ENCODE measurements around the gene PAM16. TPM values are rescaled to one million over a fixed set of nuclear protein-coding genes. Genes with fewer than 3 reads are reported as not detected.
A peak's percentile ranks its signal among the peaks of the same experiment; 100 is the strongest.

The PAM16 gene
- total RNA-seq, 1 experiment from 2014 or later, result 25.8 TPM

DNA sequence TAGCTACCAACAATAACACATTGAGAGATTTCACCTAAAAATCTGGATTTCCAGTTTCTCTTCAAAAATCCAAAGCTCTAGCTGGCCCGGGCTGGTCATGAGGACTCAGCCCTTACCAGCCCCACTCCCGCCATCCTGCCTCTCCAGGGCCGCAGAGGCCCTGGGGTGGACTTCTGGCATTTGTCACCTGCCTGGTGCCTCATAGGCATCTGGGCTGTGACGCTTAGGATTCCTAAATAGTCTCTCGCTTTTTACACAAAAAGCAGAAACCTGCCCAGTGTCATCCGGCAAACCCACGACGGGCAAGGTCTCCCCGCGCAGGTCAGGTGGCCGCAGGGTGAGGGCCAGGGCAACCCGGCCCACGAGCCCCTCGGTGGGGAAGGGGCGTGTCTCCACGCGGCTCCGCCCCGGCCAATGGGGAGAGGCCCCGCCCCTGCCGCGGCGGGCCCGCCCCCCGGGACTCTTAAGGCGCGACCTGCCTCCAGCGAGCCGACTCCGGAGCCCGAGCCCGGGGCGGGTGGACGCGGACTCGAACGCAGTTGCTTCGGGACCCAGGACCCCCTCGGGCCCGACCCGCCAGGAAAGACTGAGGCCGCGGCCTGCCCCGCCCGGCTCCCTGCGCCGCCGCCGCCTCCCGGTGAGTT lies 20.4 kb upstream of the PAM16 start, which contains the start of gene VASN:
VASN (plus strand) TSS at position 492 of the 644 bp plus-strand sequence. CDS start 9,030 bp downstream, outside the sequence.
- peak; percentile 68 for DNase-seq (ENCODE audit: low read depth)

DNA sequence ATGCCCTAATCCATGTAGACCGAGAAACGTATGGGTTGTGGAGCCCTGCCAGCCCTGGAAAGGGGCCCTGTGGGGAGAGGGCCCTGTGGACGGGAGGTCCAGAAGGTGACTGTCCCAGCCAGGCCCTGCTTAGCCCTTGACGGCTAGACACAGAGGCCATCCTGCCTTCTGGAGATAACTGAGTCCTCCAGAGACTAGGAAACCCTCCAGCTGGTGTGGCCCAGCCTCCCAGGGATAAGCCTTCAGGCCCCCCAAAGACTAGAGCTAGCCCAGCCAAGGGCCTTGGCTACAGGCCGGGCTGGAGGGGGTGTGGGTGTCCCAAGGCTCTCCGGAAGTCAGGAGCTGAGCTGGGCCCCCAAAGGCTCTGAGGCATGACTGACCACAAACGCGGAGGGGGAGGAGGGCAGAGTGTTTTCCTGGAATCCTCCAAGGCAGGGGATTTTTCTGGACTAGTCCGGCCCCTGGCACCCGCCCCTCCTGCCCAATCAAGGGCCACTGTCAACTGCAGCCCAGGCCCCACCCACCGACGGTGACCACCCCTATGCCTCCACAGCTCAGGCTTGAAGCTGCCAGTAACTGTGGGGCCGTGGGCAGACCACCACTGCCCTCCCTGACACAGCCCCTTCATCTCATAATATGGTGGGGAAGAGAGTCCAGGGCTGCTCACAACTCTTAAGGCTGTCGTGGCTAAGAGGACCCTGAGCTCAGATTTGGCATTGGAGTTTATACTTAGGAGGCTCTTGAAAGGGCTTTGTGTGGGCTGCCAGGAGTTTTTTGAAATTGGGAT lies 19.6 kb upstream of the PAM16 start:
- peak; percentile 97 for DNase-seq (ENCODE audit: low read depth)

DNA sequence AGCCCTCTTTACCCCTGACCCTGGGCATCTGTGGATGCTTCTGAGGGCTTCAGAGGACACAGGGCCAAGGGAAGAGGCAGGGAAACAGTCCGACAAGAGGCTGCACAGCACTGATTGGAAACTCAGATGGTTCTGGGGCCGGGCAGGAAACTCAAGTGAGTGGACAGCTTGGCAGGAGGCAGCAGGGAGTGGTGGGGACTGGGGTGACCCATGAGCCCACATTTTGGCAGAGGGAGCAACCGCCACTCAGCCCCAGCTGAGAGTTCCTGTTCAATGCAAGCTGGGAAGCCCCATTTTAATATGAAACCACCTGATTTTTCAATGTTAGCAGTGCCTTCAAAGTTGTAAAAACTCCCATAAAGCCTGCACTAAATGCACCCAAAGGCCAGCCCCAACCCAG lies 19.0 kb upstream of the PAM16 start:
- no peak for DNase-seq (ENCODE audit: low read depth)

DNA sequence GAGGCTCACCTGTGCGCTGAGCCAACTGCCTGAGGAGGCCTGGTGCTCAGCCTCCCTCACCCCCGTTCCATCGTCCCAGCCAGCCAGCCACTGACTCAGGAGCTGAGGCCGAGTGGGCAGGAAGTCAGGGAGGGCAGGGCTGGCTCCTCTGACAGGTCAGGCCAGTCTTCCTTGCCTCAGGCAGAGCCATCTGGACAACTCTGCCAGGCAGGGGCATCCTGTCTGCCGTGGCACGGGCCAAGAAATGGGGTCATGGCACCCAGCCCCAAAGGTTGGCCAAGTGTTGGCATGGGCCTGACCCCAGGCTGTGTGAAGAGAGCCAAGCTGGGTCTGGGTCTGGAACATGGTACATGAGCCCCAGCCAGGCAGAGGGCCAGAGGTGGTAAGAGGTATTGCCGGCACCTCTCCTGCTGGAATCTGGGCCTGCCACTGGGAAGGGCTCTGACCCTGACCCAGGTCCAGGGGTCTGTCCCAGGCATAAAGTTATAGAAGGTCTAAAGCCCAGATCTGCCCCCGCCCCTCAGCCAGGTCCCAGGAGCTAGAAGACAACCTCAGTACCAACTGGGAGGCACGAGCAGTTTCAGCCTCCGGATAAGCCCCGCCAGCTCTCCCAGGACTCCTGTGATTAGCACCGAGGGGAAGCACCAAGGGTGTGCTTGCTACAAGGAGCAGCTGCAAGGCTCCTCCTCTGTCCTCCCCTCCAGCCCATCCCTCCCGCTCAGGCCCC lies 18.0 kb upstream of the PAM16 start:
- peak; percentile 79 for DNase-seq (ENCODE audit: low read depth)

DNA sequence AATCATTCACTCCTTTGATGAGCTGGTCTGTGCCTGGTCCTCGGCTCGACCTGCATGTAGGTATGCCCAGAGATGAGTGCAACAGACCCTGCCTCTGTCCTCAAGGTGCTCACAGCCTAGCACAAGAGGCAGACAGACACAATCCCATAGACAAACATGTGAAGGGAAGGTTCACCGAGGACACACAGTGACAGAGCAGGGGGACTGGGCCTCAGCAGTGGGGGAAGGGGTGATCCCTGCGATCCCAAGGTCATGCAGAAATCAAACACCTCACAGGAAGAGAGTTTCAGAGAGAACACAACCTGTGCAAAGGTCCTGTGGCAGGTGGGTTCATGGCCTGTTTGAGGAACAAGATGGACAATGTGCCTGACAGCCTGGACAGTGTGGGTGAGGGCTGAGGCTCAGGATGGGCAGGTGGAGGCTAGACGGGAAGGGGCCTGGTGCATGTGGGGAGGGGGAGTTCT lies 16.3 kb upstream of the PAM16 start:
- DNase-seq (ENCODE audit: low read depth), result no peak

DNA sequence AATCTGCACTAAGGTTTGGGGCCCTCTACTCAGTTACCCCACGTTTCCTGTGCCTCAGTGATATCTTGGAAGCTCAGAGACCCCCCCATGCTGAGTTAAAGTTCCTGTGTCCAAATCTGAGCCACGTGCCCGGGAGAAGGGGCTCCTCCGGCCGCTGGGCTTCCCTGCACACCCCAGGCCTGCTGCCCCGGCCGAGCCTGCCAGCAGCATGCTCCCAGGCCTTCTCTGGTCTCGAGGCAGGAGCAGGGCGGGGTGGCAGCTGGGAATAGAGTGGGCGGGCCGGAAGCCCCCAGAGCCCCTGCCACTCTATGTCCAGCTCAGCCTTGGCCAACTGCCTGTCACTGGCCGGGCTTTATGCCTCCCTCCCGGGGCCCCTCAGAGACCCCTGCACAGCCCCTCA lies 14.9 kb upstream of the PAM16 start:
- DNase-seq (ENCODE audit: low read depth), result no peak

DNA sequence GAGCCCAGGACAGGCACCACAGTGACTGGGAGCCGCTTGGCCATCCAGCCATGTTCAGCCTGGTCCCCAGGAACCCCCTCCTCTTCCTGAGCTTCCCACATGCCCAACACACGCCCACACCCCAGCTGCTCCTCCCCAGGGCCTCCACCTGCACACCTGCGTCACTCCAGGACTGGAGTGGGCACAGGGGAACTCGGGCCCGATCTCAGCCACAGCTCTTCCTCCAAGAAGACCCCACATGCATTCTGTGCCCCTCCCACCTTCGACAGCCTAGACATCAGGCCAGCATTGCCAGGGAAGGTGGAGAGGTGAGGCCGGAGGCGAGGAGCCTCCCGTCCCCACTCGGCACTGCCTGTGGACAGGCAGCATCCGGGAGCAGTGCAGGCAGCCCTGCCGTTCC lies 14.5 kb upstream of the PAM16 start:
- DNase-seq (ENCODE audit: low read depth), result no peak

DNA sequence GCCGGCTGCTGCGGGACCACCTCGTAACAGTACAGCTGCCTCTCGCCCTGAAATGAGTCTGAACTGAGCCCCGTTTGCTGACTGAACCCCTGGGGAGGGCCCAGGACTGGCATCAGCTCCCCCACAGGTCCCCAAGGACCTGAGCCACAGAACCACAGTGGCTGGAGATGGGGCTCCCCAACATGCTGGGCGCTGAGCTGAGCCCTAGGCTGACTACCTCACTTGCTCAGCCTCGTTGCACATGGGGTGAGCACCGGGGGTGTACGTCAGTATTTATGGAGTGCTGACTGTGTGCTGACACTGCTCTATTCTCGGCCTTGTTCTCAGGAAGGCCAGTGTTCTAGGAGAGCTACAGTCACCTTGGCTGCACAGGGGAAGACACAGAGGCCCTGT lies 13.9 kb upstream of the PAM16 start:
- no peak for DNase-seq (ENCODE audit: low read depth)

DNA sequence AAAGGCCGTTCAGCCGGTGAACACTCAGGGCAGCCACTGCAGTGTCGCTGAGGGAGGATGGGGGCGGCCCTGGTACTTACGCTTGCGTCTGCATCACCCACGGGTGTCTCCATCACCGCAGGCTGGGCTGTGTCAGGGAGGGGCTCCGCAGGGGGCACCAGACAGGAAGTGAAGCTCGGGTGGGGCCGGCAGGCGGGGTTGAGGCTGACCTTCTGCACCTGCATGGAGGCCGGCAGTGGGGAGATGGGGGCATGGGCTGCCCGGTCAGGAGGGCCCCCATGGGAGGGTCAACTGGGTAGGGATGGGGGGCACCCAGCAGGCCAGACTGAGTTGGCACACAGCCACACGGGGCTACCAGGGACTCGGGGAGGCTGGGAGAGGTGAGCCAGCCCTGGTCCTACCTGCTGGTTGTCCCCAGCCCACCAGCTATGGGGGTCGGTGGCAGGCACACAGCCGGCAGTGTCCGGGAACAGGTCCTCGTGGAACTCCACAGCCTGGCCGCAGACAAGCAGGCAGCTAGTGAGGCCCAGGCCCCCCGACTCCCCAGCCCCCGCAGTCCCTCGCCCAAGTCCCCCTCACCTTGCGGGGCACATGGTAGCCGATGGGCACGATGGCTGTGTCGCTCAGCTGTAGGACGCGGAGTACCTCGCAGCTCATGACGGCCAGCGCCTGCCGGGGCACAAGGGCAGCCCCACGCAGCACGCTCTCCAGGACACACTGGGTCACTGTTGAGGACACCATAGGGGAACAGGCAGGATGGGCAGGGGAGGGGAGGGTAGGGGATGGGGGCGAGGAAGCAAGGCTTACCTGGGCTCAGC lies 13.3 kb upstream of the PAM16 start:
- no peak for DNase-seq (ENCODE audit: low read depth)

DNA sequence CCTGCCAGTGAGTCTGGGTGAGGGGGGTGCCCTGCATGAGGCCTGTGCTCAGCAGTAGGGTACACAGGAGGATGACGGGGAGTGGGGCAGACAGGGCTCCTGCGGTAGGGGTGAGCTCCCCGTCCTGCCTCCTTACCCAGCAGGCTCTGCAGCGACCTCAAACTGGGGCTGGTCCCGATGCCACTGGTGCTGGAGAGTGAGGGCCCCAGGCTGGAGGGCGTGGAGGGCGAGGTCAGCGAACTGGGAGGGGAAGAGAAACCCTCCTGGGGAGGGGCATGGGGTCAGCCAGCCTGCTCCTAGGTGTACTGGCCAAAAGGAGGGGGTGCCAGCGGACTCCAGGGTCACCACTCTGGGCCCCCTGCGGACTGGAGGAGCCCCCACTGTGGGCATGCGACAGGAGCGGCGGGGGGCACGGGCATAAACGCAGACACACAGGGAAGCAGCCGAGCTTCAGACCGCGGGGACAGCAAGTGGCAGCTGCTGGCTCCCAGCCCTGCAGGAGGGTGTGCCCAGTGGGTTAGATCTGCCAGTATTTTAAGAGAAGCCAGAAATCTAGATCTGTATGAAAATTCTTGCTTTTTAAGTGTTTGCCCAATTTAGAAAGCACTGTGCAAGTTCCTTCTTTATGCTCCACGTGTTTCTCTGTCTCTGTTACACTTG lies 11.5 kb upstream of the PAM16 start:
- DNase-seq (ENCODE audit: low read depth), result no peak

DNA sequence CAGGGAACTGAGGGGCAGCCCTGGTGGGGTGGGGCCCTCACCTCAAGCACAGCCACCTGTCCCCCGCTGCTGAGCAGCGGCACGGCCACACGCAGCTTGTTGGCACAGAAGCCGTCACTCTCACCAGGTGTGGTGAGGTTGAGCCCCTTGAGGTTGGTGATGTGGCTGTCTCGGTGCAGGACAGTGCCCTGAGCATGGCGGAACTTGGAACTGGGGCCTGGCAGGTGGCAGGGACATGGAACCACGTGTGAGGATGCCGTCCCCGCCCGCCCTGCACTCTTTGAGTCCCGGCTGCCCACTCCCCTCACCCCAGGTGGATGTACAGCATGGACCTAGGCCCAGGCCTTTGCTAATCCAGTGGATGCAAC lies 10.8 kb upstream of the PAM16 start:
- no peak for DNase-seq (ENCODE audit: low read depth)

DNA sequence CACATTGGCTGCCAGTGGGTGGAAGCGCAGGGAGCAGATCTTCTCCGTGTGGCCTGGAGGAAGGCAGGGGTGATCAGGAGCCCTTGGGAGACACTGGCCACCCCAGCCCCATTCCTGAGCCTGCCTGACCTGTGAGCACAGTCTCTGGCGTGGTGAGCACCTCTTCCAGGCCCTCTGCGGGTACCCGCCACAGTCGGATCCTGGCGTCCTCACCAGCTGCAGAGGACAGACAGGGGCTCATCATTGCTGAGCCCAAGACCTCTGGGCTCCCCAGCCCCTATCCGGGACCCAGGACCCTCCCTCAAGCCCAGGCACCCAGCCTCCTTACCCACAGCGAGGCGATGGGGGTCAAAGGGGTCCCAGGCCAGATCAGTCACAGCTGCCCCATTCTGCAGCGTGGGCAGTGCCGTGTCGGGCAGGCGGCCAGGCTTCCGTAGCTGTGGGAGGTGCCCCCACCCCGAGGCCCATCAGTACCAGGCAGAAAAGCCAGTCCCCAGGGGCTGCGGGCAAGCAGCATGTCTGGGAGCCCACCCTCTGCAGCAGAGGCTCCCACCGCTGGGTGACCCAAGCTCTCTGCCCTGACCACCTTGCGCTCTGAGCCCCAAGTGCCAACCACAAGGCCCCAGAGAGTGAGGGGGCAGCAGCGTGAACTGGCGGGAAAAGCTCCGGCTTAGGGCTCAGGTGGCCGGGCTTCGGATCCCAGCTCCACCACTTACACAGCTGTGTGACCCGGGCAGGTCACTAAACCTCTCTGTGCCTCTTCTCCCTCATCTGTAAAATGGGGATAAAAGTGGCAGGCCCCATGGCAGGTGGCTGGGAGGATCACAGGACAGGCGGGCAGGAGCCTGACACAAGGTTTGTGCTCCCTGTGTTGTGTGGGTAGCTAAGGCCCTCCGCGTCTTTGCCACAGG lies 10.2 kb upstream of the PAM16 start:
- DNase-seq (ENCODE audit: low read depth), result no peak

DNA sequence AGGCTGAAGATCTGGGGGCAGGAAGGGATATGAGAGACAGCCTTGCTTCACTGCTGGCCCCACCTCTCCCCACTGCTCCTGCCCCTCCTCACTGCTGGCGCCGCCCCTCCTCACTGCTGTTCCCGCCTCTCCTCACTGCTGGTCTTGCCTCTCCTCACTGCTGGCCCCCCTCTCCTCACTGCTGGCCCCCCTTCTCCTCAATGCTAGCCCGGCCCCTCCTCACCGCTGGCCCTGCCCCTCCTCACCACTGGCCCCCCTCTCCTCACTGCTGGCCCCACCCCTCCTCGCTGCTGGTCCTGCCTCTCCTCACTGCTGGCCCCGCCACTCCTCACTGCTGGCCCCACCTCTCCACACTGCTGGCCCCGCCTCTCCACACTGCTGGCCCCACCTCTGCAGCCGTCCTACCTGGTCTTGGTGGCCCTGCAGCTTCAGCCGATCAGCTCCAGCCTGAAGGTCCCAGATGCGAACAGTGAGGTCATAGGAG lies 9.5 kb upstream of the PAM16 start:
- no peak for DNase-seq (ENCODE audit: low read depth)

DNA sequence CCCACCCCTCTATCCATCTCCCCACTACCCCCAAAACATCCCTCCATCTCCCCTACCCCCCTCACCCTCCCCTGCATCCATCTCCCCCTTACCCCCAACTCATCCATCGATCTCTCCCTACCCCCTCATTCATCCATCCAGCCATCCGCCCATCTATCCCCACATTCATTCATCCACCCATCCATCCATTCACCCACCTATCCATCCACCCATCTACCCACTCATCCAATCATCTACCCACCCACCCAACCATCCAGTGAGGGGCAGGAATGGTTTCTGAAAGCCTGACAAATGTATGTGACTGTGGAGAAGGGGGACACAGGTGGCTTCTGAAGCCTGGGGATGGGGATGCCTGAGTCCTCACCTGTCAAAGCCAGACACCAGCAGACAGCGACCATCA lies 8.8 kb upstream of the PAM16 start:
- DNase-seq (ENCODE audit: low read depth), result no peak

DNA sequence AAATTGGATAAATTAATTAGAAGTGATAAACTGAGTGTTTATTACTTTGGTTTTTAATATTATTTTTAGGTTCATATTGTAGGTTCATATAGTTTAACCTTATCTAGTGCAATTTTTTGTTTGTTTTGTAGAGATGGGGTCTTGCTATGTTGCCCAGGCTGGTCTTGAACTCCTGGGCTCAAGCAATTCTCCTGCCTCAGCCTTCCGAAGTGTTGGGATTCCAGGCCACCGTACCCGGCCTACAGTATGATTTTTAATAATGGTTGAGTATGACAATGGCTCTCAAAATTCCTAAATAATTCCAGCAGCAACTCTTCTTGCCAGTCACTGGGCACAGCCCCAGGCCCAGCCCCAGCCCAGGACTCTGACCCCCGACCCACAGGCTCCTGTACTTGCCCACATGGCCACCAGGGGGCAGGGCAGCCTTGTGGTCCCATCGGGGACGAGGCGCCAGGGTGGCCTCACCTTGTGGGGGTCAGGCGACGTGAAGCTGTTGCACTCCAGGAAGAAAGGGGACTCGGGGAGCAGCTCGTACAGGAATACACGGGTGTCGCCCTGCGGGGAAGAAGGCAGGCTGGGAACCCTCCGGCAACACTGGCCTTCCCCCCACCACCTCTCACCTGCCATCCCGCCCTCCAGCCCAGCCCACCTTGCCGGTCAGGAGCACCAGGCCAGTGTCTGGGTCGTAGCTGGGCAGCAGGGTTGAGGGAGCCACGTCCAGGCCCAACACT lies 7.9 kb upstream of the PAM16 start:
- DNase-seq (ENCODE audit: low read depth), result peak; percentile 26

DNA sequence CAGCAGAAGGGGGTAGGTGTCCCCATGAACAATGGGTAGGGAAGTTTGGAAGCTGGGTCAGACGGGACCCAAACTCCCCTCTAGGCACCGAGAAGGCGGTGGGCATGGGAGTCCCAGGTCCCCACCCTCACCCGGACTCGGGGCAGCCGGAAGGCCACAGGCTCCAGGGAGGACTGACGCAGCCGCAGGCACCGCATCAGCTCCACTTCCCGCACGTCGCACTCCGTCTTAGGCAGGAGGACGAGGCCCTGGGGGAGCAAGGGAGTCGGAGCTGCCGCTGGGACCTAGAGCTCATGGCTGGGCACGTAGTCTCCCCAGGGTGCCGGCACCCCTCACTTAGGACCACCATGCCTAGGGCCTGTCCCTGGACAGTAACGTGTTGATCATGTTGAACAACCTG lies 7.1 kb upstream of the PAM16 start:
- no peak for DNase-seq (ENCODE audit: low read depth)

DNA sequence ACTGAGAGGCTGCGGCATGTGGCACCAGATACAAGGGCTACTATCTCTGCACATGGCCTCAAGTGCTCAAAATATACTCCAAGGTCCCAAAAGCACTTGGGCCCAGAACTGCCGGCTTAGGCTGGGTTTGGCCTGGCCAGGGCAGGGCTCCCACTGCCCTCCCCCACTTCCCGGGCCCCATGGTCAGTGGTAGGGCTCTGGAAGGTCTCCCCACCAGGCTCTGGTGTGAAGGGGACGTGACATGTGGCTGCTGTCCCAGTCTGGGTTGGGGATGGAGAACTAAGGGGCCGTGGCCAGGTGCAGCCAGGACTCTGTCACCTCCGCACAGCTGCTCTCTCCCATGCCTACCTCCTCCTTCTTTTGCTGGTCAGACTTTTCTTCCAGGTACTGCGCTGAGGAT lies 5.7 kb upstream of the PAM16 start:
- DNase-seq (ENCODE audit: low read depth), result no peak

DNA sequence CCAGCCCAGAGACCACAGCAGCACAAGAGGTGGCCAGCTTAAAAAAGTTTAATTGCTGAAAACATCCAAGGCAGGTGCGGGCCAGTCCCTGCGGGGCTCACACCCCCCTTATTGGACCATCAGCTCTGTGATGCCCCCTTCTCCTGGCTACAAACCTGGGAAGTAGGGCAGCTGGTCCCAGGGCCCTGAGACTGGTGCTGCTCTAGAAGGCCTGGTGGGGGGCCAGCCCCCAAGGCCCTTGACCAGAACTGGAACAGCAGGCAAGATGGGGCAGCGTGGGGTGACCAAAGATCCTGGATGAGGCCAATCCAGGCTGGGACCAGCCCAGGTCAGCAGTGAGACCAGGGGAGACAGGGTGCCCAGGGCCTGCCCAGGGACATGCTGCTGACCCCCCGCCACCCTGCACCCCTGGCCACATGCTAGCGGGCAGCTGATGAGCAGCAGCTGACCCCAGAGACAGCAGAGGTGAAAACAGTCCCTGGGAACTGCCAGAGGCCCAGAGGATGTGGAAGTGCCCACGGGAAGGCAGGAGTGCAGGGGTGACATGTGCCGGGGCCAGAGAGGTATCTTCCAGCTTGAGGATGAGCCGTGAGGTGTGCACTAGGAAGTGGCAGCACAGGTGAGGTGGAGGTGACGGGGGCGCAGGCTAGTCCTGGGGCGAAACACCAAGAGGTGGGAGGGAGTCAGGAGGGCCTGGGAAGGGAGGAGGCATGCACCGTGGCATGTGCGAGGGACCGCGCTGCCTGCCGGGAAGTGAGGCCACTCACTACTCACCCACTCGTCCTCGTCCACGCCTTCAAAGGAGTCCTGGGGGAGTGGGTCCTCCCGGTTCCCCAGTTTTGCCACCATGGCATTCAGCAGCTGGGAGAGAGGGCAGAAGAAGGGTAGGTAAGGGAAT lies 3.6 kb upstream of the PAM16 start:
- no peak for DNase-seq (ENCODE audit: low read depth)
